A549 (cell line): ENCODE measurements around the gene RCVRN.

Experiments used
- EP300 ChIP-seq, 2 experiments: fragments of >200 bp; sonication (Bioruptor Twin); formaldehyde crosslinking; IDR thresholded peaks; 2 replicates in 1 of 2; 3 replicates in 1 of 2; pipeline ENCODE4 v1.6.1; 2016 to 2017
- POLR2A ChIP-seq: IDR thresholded peaks from 2 replicates; pipeline ENCODE4 v1.6.1; 2012; ENCODE audit warnings: mild to moderate bottlenecking, low read length
- TF ChIP-seq, protein P1 (sequence below): fragments of >200 bp; sonication (Bioruptor Twin); formaldehyde crosslinking; IDR thresholded peaks from 3 replicates; pipeline ENCODE4 v1.5.1; 2016

DNA sequence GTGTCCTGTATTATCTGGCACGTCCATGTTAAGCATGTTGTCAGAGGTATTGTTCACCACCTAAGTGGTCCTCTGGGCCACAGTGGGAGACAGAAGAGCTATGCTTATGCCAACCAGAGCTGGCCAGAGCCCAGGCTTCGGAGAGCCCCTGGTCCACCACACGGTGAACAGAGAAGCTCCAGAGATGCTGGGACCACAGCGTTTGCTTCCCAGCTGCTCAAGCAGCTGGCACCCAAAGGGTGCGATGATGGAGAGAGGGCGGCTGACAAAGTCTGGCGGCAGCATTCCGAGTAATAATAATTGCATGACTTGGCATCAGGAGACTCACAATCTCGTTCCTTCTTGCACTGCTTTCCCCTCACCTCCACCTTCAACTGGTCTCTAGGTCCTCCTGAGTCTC lies 35.8 kb upstream of the RCVRN start:
- TF ChIP-seq, protein P1, sequence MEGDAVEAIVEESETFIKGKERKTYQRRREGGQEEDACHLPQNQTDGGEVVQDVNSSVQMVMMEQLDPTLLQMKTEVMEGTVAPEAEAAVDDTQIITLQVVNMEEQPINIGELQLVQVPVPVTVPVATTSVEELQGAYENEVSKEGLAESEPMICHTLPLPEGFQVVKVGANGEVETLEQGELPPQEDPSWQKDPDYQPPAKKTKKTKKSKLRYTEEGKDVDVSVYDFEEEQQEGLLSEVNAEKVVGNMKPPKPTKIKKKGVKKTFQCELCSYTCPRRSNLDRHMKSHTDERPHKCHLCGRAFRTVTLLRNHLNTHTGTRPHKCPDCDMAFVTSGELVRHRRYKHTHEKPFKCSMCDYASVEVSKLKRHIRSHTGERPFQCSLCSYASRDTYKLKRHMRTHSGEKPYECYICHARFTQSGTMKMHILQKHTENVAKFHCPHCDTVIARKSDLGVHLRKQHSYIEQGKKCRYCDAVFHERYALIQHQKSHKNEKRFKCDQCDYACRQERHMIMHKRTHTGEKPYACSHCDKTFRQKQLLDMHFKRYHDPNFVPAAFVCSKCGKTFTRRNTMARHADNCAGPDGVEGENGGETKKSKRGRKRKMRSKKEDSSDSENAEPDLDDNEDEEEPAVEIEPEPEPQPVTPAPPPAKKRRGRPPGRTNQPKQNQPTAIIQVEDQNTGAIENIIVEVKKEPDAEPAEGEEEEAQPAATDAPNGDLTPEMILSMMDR, result no peak
- TF ChIP-seq POLR2A (no peak), EP300 (IDR thresholded peaks at IDR 0.05) (no peak)
